ENCODE measurements around the gene ATXN7. TPM values are rescaled to one million over a fixed set of nuclear protein-coding genes. Genes with fewer than 3 reads are reported as not detected.

The ATXN7 gene
- total RNA-seq, 1 experiment from 2014 or later, result 27.5 TPM

GRCh38 chr3:63969876-63970275, 106.2 kb downstream of the ATXN7 start:
- no peak overlapping the region for H2AFZ ChIP-seq (ENCODE audit: low read depth, low read length, poor library complexity, severe bottlenecking)
- no peaks in the 10 kb centered on the region for H3K9me3 ChIP-seq (ENCODE audit: control insufficient read depth in 1 of 2, insufficient read depth in 1 of 2, low read depth in 1 of 2, low read length in 2 of 2)
- CTCF ChIA-PET, result no interaction called here
- H3K36me3 ChIP-seq (ENCODE audit: control insufficient read depth in 1 of 2, insufficient read depth in 2 of 2, low read length in 2 of 2), result no peaks in the 10 kb centered on the region; a peak in 1 of 4 replicates
- peaks cover 36% of the 10 kb centered on the region for H3K79me2 ChIP-seq (ENCODE audit: insufficient read depth, low read length)
- no TSS peak for BruUV-seq (replicated peaks)
- no peak overlapping the region for H3K4me3 ChIP-seq (replicated peaks in 1 of 2; ENCODE audit: low read depth in 1 of 2, low read length in 2 of 2)
- no peak overlapping the region for H3K9ac ChIP-seq (ENCODE audit: low read length)
- no peak overlapping the region for H3K27ac ChIP-seq (ENCODE audit: low read depth, low read length)
- ATAC-seq, result no peak
- no peaks in the 10 kb centered on the region for H3K9me2 ChIP-seq (ENCODE audit: insufficient read depth)
- no peaks in the 10 kb centered on the region for H3K27me3 ChIP-seq (ENCODE audit: insufficient read depth, low read length)
- TF ChIP-seq POLR2A (IDR thresholded peaks at IDR 0.05; ENCODE audit: borderline replicate concordance, extremely low read depth, insufficient read depth, insufficient read length), result no peak
- intact Hi-C loops (cut with micrococcal nuclease), result no loop called here
- POLR2A ChIA-PET, result no interaction called here
- DNase-seq (ENCODE audit: low read depth, low spot score), result no peak
- peaks cover 11% of the 10 kb centered on the region; the same call in 1 of the 2 replicates for H4K20me1 ChIP-seq (ENCODE audit: insufficient read depth)
- H3K4me2 ChIP-seq (ENCODE audit: low read length), result no peak overlapping the region
- RAD21 ChIA-PET (ENCODE audit: low non-redundant PET in 1 of 2, low total read pairs in 2 of 2, uncharacterized antibody in 2 of 2, unreplicated experiment in 2 of 2), result no interaction called here
- 0 out of 4 replicates have a peak, but pooled peaks cover 0 to 5% of the 10 kb centered on the region in 2 experiments for H3K4me1 ChIP-seq (ENCODE audit: control insufficient read depth in 1 of 2, insufficient read depth in 2 of 2, low read length in 2 of 2)

GRCh38 chr3:63970631-63971475, 107.2 kb downstream of the ATXN7 start:
- ChIA-PET CTCF (no interaction called here), RAD21 (ENCODE audit: low non-redundant PET in 1 of 2, low total read pairs in 2 of 2, uncharacterized antibody in 2 of 2, unreplicated experiment in 2 of 2) (no interaction called here), POLR2A (no interaction called here)
- Histone ChIP-seq H3K4me2 (ENCODE audit: low read length) (no peak overlapping the region), H4K20me1 (ENCODE audit: insufficient read depth) (peaks cover 11% of the 10 kb centered on the region; the same call in 1 of the 2 replicates), H3K4me3 (replicated peaks in 1 of 2; ENCODE audit: low read depth in 1 of 2, low read length in 2 of 2) (no peak overlapping the region), H2AFZ (ENCODE audit: low read depth, low read length, poor library complexity, severe bottlenecking) (no peak overlapping the region), H3K9me2 (ENCODE audit: insufficient read depth) (no peaks in the 10 kb centered on the region), H3K79me2 (ENCODE audit: insufficient read depth, low read length) (peaks cover 34% of the 10 kb centered on the region), H3K4me1 (ENCODE audit: control insufficient read depth in 1 of 2, insufficient read depth in 2 of 2, low read length in 2 of 2) (0 out of 4 replicates have a peak, but pooled peaks cover 0 to 5% of the 10 kb centered on the region in 2 experiments), H3K36me3 (ENCODE audit: control insufficient read depth in 1 of 2, insufficient read depth in 2 of 2, low read length in 2 of 2) (no peaks in the 10 kb centered on the region; a peak in 1 of 4 replicates), H3K27me3 (ENCODE audit: insufficient read depth, low read length) (no peaks in the 10 kb centered on the region), H3K9ac (ENCODE audit: low read length) (no peak overlapping the region), H3K27ac (ENCODE audit: low read depth, low read length) (no peak overlapping the region), H3K9me3 (ENCODE audit: control insufficient read depth in 1 of 2, insufficient read depth in 1 of 2, low read depth in 1 of 2, low read length in 2 of 2) (no peaks in the 10 kb centered on the region)
- no TSS peak for BruUV-seq (replicated peaks)
- DNase-seq (ENCODE audit: low read depth, low spot score) (no peak), ATAC-seq (no peak)
- intact Hi-C loops (cut with micrococcal nuclease), result no loop called here
- TF ChIP-seq SRF (IDR thresholded peaks at IDR 0.05; ENCODE audit: low read depth) (no peak), REST (IDR thresholded peaks at IDR 0.05; ENCODE audit: low read depth) (no peak), ZBTB33 (IDR thresholded peaks at IDR 0.05; ENCODE audit: extremely low read depth, insufficient replicate concordance, low read length) (no peak), POLR2AphosphoS5 (IDR thresholded peaks at IDR 0.05; ENCODE audit: low read depth, low read length) (no peak), SIN3A (IDR thresholded peaks at IDR 0.05; ENCODE audit: low read depth) (no peak), MAX (IDR thresholded peaks at IDR 0.05) (no peak), EZH2 (IDR thresholded peaks at IDR 0.05) (no peak)

All from HCT116 (cell line).